Measurements from ENCODE around the gene SLC9A3.

GRCh38 chr5:446066-446882, 78.0 kb downstream of the SLC9A3 start:
- TF ChIP-seq CTCF (conservative IDR thresholded peaks at IDR 0.05) (no peak), ZFX (IDR thresholded peaks at IDR 0.05) (no peak)

Data from C4-2B (cell line).